Naive B cell (primary cell): ENCODE results near the gene GCKR. TPM values are rescaled to one million over a fixed set of nuclear protein-coding genes. Genes with fewer than 3 reads are reported as not detected.

ENCODE experiments used
- ATAC-seq, 2 donors: fragments of 150-1000 bp; cut with Tn5 transposase; 2 replicates each; pipeline ENCODE4 v1.10.0; 2021; ENCODE audit warnings: low read depth in 2 of 2, mild to moderate bottlenecking in 2 of 2, moderate library complexity in 2 of 2
- DNase-seq: peaks from one replicate; pipeline ENCODE4 v3.0.0; 2022
- H3K27ac Mint-ChIP-seq, 6 donors: one replicate each; pipeline ENCODE4 v1.8.0; 2020 to 2022; ENCODE audit warnings: mild to moderate bottlenecking in 6 of 6, mixed read lengths in 6 of 6, moderate library complexity in 5 of 6, inconsistent platforms in 2 of 6
- H3K27me3 Mint-ChIP-seq, 3 donors: one replicate each; pipeline ENCODE4 v1.8.0; 2021 to 2022; ENCODE audit warnings: mixed read lengths in 3 of 3, mild to moderate bottlenecking in 1 of 3
- H3K36me3 Mint-ChIP-seq, 2 donors: one replicate each; pipeline ENCODE4 v1.8.0; 2020 to 2022; ENCODE audit warnings: mixed read lengths in 2 of 2, inconsistent platforms in 1 of 2, mild to moderate bottlenecking in 1 of 2
- H3K4me1 Mint-ChIP-seq, 3 donors: one replicate each; pipeline ENCODE4 v1.8.0; 2020 to 2022; ENCODE audit warnings: mixed read lengths in 3 of 3, inconsistent platforms in 1 of 3, mild to moderate bottlenecking in 1 of 3, moderate library complexity in 1 of 3
- H3K4me3 Mint-ChIP-seq, 8 donors: one replicate each; pipeline ENCODE4 v1.8.0; 2020 to 2022; ENCODE audit warnings: mild to moderate bottlenecking in 8 of 8, mixed read lengths in 8 of 8, moderate library complexity in 8 of 8, inconsistent platforms in 2 of 8
- H3K9me3 Mint-ChIP-seq, 7 donors: one replicate each; pipeline ENCODE4 v1.8.0; 2020 to 2022; ENCODE audit warnings: mixed read lengths in 7 of 7, mild to moderate bottlenecking in 5 of 7, inconsistent platforms in 2 of 7, moderate library complexity in 1 of 7
- polyA plus RNA-seq, 6 donors: library from polyadenylated mRNA; unstranded; fragments of 300-500 nt; fragmentation: Illumina TruSeq; gene quantifications; one replicate each; pipeline ENCODE4 v1.2.3, GENCODE V29; 2021; ENCODE audit warnings: low read depth in 6 of 6

The GCKR gene
- polyA plus RNA-seq, result not detected

- H3K4me3 Mint-ChIP-seq, result peak within 1 kb of the TSS in 7 of 8 donors; percentile 71 to 94 (median 82)
- H3K4me1 Mint-ChIP-seq, result peaks cover 13 to 14% (median 14%) of the 10 kb centered on the region in 3 donors
- H3K27me3 Mint-ChIP-seq, result peaks cover 56 to 77% (median 67%) of the 10 kb centered on the region in 3 donors
- peak in 1 of 2 donors; percentile 14 for ATAC-seq
- DNase-seq, result no peak
- H3K9me3 Mint-ChIP-seq, result peaks cover 0 to 1% (median 0%) of the 10 kb centered on the region in 7 donors
- H3K36me3 Mint-ChIP-seq, result peaks cover 0 to 7% of the 10 kb centered on the region in 2 donors
- peak within 1 kb of the TSS in 3 of 6 donors; percentile 9 to 72 (median 63) for H3K27ac Mint-ChIP-seq
Observed at GRCh38 chr2:27496357-27497287, at the start of gene GCKR. Gene GCKR (plus strand): TSS chr2:27496839. CDS start chr2:27496905, 66 bp downstream.

DNA sequence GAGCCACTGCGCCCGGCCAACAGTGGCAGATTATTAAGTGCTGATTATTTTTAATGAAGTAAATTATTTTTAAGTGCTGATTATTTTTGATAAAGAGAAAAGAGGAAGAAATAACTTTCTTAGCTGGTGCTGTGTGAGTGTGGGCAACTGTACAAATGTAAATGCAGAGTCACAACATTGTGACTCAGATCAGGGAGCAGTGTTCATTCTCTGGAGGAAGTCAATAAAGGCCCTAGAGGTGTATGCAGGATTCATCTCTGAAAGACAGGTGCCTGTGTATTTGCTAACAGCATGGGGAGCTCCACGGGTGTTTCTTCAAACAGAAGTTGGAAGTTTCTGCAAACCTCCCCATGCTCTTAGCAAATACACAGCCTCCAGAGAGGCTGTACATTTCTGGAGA lies 48.3 kb upstream of the GCKR start:
- peaks cover 0 to under 1% (median 0%) of the 10 kb centered on the region in 3 donors for H3K4me1 Mint-ChIP-seq
- no peak for DNase-seq
- H3K27ac Mint-ChIP-seq, result peak overlapping the region in 2 of 6 donors; percentile 69 to 72

GRCh38 chr2:27451095-27451494 lies 45.5 kb upstream of the GCKR start:
- ATAC-seq, result no peak
- Mint-ChIP-seq H3K9me3 (no peaks in the 10 kb centered on the region), H3K4me1 (no peaks in the 10 kb centered on the region), H3K4me3 (no peak overlapping the region), H3K27me3 (no peaks in the 10 kb centered on the region), H3K36me3 (peaks cover 9 to 33% of the 10 kb centered on the region in 2 donors), H3K27ac (no peak overlapping the region)
- DNase-seq, result no peak

More for the DNA sequence above, 48.3 kb upstream of the GCKR start:
- no peaks in the 10 kb centered on the region for H3K9me3 Mint-ChIP-seq
- no peak for ATAC-seq
- peaks cover 10 to 18% of the 10 kb centered on the region in 2 donors for H3K36me3 Mint-ChIP-seq
- H3K27me3 Mint-ChIP-seq, result no peaks in the 10 kb centered on the region
- H3K4me3 Mint-ChIP-seq, result no peak overlapping the region

- DNase-seq, result no peak
- peaks cover 22% of the 10 kb centered on the region in 2 donors for H3K36me3 Mint-ChIP-seq
- H3K27ac Mint-ChIP-seq, result peak overlapping the region in 1 of 6 donors; percentile 80
- no peaks in the 10 kb centered on the region for H3K27me3 Mint-ChIP-seq
- ATAC-seq, result no peak
- H3K4me3 Mint-ChIP-seq, result no peak overlapping the region
- no peaks in the 10 kb centered on the region for H3K9me3 Mint-ChIP-seq
- no peaks in the 10 kb centered on the region for H3K4me1 Mint-ChIP-seq
Observed at GRCh38 chr2:27453968-27454367, 42.7 kb upstream of the GCKR start.

DNA sequence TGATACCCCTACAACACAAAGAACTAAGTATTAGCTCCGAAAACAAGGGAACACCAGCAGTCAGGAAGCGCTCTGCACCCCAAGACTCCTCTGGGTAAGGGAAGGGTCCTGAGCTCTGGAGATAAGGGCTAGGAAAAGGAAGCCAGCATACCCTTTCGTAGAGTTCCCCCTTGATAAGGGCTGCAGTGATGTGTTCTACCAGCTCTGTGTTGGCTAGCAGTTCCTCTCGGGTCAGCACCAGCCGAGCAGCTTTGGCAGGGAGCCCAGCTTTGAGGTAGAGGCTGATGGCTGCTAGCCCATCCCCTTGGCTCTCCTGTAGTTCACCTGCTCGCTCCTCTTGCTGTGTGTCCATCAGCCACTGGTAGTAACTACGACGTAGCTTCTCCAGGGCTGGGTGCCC lies 35.5 kb upstream of the GCKR start:
- no peaks in the 10 kb centered on the region for H3K9me3 Mint-ChIP-seq
- no peak for DNase-seq
- no peaks in the 10 kb centered on the region for H3K27me3 Mint-ChIP-seq
- no peak for ATAC-seq
- no peak overlapping the region for H3K4me3 Mint-ChIP-seq
- no peaks in the 10 kb centered on the region for H3K4me1 Mint-ChIP-seq
- peaks cover 0 to 22% of the 10 kb centered on the region in 2 donors for H3K36me3 Mint-ChIP-seq
- H3K27ac Mint-ChIP-seq, result no peak overlapping the region

GRCh38 chr2:27464443-27464842 lies 32.2 kb upstream of the GCKR start:
- Mint-ChIP-seq H3K36me3 (peaks cover 0 to 4% of the 10 kb centered on the region in 2 donors), H3K4me3 (no peak overlapping the region), H3K27ac (no peak overlapping the region), H3K9me3 (no peaks in the 10 kb centered on the region), H3K4me1 (no peaks in the 10 kb centered on the region), H3K27me3 (no peaks in the 10 kb centered on the region)
- DNase-seq, result no peak
- no peak for ATAC-seq

GRCh38 chr2:27471961-27472360 lies 24.7 kb upstream of the GCKR start:
- ATAC-seq, result no peak

DNA sequence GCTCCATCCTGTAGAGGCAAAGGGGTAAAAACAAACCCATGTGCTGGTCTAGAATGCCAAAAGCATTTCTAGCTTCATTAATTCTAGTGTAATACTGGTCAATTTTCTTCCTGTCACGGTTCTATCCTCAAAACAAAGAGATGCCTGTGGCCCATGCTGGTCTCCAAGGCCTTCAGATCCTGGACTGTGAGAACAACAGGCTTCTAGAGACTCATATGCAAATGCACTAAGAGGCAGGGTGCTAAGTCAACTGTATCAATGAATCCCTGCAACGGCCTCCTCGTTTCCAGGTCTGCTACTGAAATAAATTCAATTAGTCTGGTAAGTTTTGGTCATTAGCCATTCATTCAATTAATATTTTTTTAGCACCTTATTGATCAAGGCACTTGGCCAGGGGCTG lies 11.1 kb upstream of the GCKR start:
- H3K27ac Mint-ChIP-seq, result peak overlapping the region in 5 of 6 donors; percentile 29 to 97 (median 73)
- peaks cover 16 to 25% (median 20%) of the 10 kb centered on the region in 3 donors for H3K4me1 Mint-ChIP-seq
- H3K4me3 Mint-ChIP-seq, result no peak overlapping the region
- no peak for ATAC-seq
- no peaks in the 10 kb centered on the region for H3K27me3 Mint-ChIP-seq
- no peaks in the 10 kb centered on the region for H3K9me3 Mint-ChIP-seq
- DNase-seq, result no peak
- peaks cover 7 to 27% of the 10 kb centered on the region in 2 donors for H3K36me3 Mint-ChIP-seq

More at GRCh38 chr2:27471961-27472360, 24.7 kb upstream of the GCKR start:
- Mint-ChIP-seq H3K27ac (no peak overlapping the region), H3K9me3 (no peaks in the 10 kb centered on the region), H3K4me3 (no peak overlapping the region), H3K4me1 (no peaks in the 10 kb centered on the region), H3K36me3 (peaks cover 7 to 34% of the 10 kb centered on the region in 2 donors), H3K27me3 (no peaks in the 10 kb centered on the region)
- DNase-seq, result no peak

- Mint-ChIP-seq H3K27me3 (peaks cover 8 to 20% (median 17%) of the 10 kb centered on the region in 3 donors), H3K4me3 (peak overlapping the region; percentile 75 to 94 (median 91)), H3K36me3 (peaks cover 0 to 8% of the 10 kb centered on the region in 2 donors), H3K9me3 (no peaks in the 10 kb centered on the region), H3K27ac (peak overlapping the region; percentile 97 to 100 (median 98)), H3K4me1 (peaks cover 10 to 31% (median 17%) of the 10 kb centered on the region in 3 donors)
- ATAC-seq, result peak; percentile 5 to 19
- DNase-seq, result no peak
Observed at GRCh38 chr2:27489118-27489497, 7.5 kb upstream of the GCKR start.

DNA sequence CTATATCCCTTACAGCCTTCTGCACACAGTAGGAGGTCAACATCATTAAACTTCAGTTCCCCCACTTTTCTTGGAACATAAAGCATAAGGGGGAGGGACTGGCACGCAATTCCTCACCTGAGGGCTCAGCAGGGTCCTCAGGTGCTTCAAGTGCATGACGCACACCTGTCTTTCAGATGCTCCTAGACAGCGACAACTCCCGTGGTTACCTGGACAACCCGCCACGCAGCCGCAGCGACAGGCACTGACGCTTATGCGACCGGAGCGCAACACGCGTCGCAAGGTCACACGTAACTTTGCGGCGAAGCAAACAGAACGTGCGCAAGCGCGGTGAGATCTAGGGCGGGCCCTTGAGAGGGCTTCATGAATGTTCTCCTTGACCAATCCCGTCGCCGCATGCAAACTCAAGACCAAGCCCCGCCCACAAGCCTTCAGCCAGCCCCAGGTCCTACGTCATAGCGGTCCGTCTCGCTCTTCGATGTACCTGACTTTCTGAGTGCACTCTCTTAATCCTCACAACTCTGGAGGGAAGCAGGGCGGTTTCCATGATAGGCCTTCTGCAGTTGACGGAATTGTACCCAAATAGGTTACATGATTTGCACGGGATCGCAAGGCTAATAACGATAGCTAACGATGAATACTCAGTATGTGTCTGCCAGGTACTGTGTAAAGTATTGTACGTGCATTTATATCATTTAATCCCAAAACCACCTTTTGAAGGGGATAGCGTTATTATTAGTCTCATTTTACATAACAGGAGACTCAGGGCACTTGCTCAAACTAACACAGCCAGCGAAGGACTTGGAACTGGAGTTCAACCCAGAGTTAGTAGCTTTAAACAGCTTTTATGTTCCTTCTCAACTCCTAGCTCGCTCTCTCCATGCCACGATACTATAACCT lies 6.9 kb upstream of the GCKR start, which contains the start of gene IFT172:
Gene IFT172 (minus strand): TSS at position 246 of the 900 bp plus-strand sequence. CDS start 90 bp downstream, at position 156.
- Mint-ChIP-seq H3K36me3 (peaks cover 0 to 5% of the 10 kb centered on the region in 2 donors), H3K27ac (peak within 1 kb of the TSS; percentile 97 to 100 (median 98)), H3K4me3 (peak within 1 kb of the TSS; percentile 75 to 94 (median 91)), H3K9me3 (no peaks in the 10 kb centered on the region), H3K4me1 (peaks cover 14 to 34% (median 21%) of the 10 kb centered on the region in 3 donors), H3K27me3 (peaks cover 8 to 25% (median 22%) of the 10 kb centered on the region in 3 donors)
- ATAC-seq (peak; percentile 86 to 89), DNase-seq (peak; percentile 98)

DNA sequence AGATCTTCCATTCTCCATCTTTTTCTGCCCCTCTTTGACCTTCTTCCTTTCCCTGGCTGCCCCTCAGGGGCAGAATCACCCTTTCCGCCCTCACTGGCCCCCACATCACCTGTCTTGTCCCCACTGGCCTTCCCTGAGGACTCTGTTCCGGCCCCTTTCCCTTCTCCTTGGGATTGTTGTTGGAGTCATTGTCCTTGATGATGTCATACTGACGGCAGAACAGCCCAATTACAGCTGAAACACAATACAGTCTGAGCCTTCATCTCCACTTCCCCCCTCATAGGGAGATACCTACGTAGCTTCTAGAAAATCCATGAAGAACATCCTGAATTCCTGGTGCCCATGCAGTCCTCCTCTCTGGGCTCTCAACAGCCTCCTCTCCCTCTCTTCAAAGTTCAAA lies 4.1 kb upstream of the GCKR start:
- ATAC-seq (no peak), DNase-seq (no peak)
- peaks cover 0 to 1% (median 0%) of the 10 kb centered on the region in 7 donors for H3K9me3 Mint-ChIP-seq
- H3K4me1 Mint-ChIP-seq, result peaks cover 24 to 36% (median 28%) of the 10 kb centered on the region in 3 donors
- peak overlapping the region in 4 of 6 donors; percentile 47 to 97 (median 68) for H3K27ac Mint-ChIP-seq
- no peaks in the 10 kb centered on the region for H3K36me3 Mint-ChIP-seq
- H3K27me3 Mint-ChIP-seq, result peaks cover 32 to 50% (median 47%) of the 10 kb centered on the region in 3 donors
- peak overlapping the region in 2 of 8 donors; percentile 14 to 79 for H3K4me3 Mint-ChIP-seq

DNA sequence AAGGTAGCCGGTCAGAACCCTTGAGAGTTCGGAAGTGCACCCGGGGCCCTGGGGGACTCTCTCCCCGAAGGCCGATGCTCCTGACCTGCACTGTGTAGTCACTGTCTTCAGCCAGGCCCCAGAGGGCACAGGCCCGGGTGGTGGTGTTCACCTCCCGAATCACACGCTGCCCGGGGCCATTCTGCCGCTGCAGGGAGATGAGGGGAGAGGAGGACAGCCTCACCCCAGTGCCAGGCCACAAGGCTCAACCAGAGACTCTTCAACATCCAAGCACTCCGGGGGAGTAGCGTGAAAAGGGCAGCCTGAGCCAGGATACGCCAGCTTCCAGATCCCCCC lies 2.7 kb upstream of the GCKR start:
- no peak overlapping the region for H3K27ac Mint-ChIP-seq
- ATAC-seq (no peak), DNase-seq (no peak)
- peaks cover 0 to 1% (median 0%) of the 10 kb centered on the region in 7 donors for H3K9me3 Mint-ChIP-seq
- H3K36me3 Mint-ChIP-seq, result no peaks in the 10 kb centered on the region
- H3K4me3 Mint-ChIP-seq, result peak overlapping the region; percentile 14 to 83 (median 68)
- peaks cover 24 to 32% (median 25%) of the 10 kb centered on the region in 3 donors for H3K4me1 Mint-ChIP-seq
- peaks cover 45 to 64% (median 59%) of the 10 kb centered on the region in 3 donors for H3K27me3 Mint-ChIP-seq
